Colonic mucosa (tissue), 4 donors: ENCODE data around the gene SNX13. TPM values are rescaled to one million over a fixed set of nuclear protein-coding genes. Genes with fewer than 3 reads are reported as not detected.

Experiments
- DNase-seq: peaks from one replicate; pipeline ENCODE4 v3.0.0-alpha.2; 2020
- H3K27ac ChIP-seq: fragments of 200-600 bp; one replicate; pipeline ENCODE4 v1.8.0; 2021
- H3K27me3 ChIP-seq: fragments of 200-600 bp; one replicate; pipeline ENCODE4 v1.8.0; 2021
- H3K36me3 ChIP-seq: fragments of 200-600 bp; one replicate; pipeline ENCODE4 v1.8.0; 2021
- H3K4me1 ChIP-seq: fragments of 200-600 bp; one replicate; pipeline ENCODE4 v1.8.0; 2021; ENCODE audit warnings: mild to moderate bottlenecking
- H3K4me3 ChIP-seq: fragments of 200-600 bp; one replicate; pipeline ENCODE4 v1.8.0; 2021
- H3K9ac ChIP-seq, 2 donors: one replicate each; pipeline ENCODE4 v1.7.0; 2013; ENCODE audit warnings: control low read depth in 2 of 2, low read depth in 2 of 2, low read length in 2 of 2
- H3K9me3 ChIP-seq: fragments of 200-600 bp; one replicate; pipeline ENCODE4 v1.8.0; 2021
- CTCF ChIP-seq: fragments of 200-600 bp; IDR thresholded peaks from one replicate; pipeline ENCODE4 v1.8.0; 2022; ENCODE audit warnings: antibody characterized with exemption, mild to moderate bottlenecking
- intact Hi-C: fragments of 100-400 bp; cut with DNase I; formaldehyde crosslinking; loops from one replicate; pipeline ENCODE4 v1.14.1; 2022
- total RNA-seq, 2 donors: library from RNA; stranded (reverse); fragmentation: NEBNext Ultra II Directional in 1 of 2; extraction: Animal tissue kit (Norgen Biotek cat#: 25700) in 1 of 2; gene quantifications; one replicate each; pipeline ENCODE4 v1.2.1, GENCODE V29; 2021
- donor health status: healthy.
- donor health status: DM: no; HTN: no; CAD: no.
- donor health status: DM: no; HTN: no; CAD: no.

SNX13 gene
- total RNA-seq, 2 donors from 2014 or later: 52.5 to 71.4 TPM

- DNase-seq: no peak
- H3K27ac ChIP-seq: no peak overlapping the region
- no peaks in the 10 kb centered on the region for H3K9me3 ChIP-seq
- H3K36me3 ChIP-seq: no peaks in the 10 kb centered on the region
- H3K9ac ChIP-seq: no peak overlapping the region
- no peaks in the 10 kb centered on the region for H3K4me1 ChIP-seq
- intact Hi-C loops: no loop called here
- H3K4me3 ChIP-seq: no peak overlapping the region
- TF ChIP-seq CTCF: no peak
- no peaks in the 10 kb centered on the region for H3K27me3 ChIP-seq
Observed at GRCh38 chr7:17786314-17786852, 153.9 kb downstream of the SNX13 start.

- no peaks in the 10 kb centered on the region for H3K36me3 ChIP-seq
- no peaks in the 10 kb centered on the region for H3K9me3 ChIP-seq
- TF ChIP-seq CTCF: no peak
- no peak overlapping the region for H3K4me3 ChIP-seq
- H3K9ac ChIP-seq: no peak overlapping the region
- H3K27me3 ChIP-seq: no peaks in the 10 kb centered on the region
- no peak for DNase-seq
- no peak overlapping the region for H3K27ac ChIP-seq
- intact Hi-C loops: no loop called here
- H3K4me1 ChIP-seq: no peaks in the 10 kb centered on the region
Observed at GRCh38 chr7:17782216-17782549, 158.1 kb downstream of the SNX13 start.

- DNase-seq: no peak
- Histone ChIP-seq H3K36me3 (no peaks in the 10 kb centered on the region), H3K9me3 (no peaks in the 10 kb centered on the region), H3K4me1 (no peaks in the 10 kb centered on the region), H3K4me3 (no peak overlapping the region), H3K9ac (no peak overlapping the region), H3K27me3 (no peaks in the 10 kb centered on the region), H3K27ac (no peak overlapping the region)
- TF ChIP-seq CTCF: no peak
- intact Hi-C loops: no loop called here
Observed at GRCh38 chr7:17781491-17782215, 158.6 kb downstream of the SNX13 start.

GRCh38 chr7:17779381-17779780 lies 160.9 kb downstream of the SNX13 start:
- Histone ChIP-seq H3K4me3 (no peak overlapping the region), H3K27me3 (no peaks in the 10 kb centered on the region), H3K9me3 (no peaks in the 10 kb centered on the region), H3K4me1 (no peaks in the 10 kb centered on the region), H3K27ac (no peak overlapping the region), H3K36me3 (no peaks in the 10 kb centered on the region), H3K9ac (no peak overlapping the region)
- no peak for DNase-seq
- intact Hi-C loops: no loop called here
- no peak for TF ChIP-seq CTCF

- TF ChIP-seq CTCF: no peak
- Histone ChIP-seq H3K27ac (no peak overlapping the region), H3K4me3 (no peak overlapping the region), H3K4me1 (no peaks in the 10 kb centered on the region), H3K9me3 (no peaks in the 10 kb centered on the region), H3K36me3 (no peaks in the 10 kb centered on the region), H3K9ac (no peak overlapping the region), H3K27me3 (no peaks in the 10 kb centered on the region)
- no peak for DNase-seq
- intact Hi-C loops: loop anchor here (5.0 kb wide), 1 partner anchor 217 kb away; no protein-coding TSS in a partner anchor
Observed at GRCh38 chr7:17774716-17775288, 165.5 kb downstream of the SNX13 start.
